ENCODE measurements around the gene KANK2. TPM values are rescaled to one million over a fixed set of nuclear protein-coding genes. Genes with fewer than 3 reads are reported as not detected.

Gene KANK2
- polyA plus RNA-seq (2012; ENCODE audit: insufficient read depth, insufficient read length, low read depth) = 38.0 TPM

DNA sequence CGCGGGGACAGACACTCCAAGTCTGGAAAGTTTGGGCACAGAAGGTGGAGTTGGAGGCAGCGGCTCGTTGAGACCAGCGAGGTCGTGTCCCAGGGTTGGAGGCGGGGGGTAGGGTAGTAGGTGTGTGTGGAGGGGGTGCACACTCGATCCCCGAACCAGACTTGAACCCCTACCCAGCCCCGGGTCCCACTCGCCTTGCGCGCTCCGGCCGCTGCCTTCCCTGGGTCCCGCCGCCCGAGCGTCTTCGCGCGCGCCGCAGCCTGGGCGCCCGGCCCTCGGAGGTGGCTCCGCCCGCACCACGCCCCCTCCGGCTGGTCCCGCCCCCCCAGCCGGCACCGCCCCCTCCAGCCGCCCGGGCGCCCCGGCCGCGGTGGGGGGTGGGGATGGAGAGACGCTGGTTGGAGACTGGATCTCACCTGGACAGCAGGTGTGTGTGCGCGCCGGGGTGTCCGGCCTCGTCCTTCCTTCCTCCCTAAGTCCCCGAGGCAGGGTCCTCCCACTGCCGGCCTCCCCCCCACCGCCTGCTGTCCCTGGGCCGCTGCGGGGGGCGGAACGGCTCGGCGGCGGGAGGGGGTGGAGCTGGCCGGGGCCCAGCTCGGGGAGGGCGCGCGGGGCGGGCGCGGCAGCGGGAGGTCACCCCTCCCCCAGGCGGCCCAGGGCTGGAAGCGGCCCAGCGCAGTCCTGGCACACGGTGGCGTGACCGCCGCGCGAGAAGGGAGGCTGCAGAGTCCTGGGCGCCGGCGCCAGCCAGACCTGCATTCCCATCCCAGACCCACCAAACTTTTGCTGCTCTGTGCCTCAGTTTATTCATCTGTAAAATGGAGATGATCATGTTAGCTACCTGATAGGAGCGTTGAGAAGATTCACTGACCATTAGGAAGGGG, at the start of gene KANK2:
Gene KANK2, minus strand, starts transcription at position 255 of the 884 bp plus-strand sequence. CDS start 3,034 bp downstream, outside the sequence.
- TF ChIP-seq, protein P1, sequence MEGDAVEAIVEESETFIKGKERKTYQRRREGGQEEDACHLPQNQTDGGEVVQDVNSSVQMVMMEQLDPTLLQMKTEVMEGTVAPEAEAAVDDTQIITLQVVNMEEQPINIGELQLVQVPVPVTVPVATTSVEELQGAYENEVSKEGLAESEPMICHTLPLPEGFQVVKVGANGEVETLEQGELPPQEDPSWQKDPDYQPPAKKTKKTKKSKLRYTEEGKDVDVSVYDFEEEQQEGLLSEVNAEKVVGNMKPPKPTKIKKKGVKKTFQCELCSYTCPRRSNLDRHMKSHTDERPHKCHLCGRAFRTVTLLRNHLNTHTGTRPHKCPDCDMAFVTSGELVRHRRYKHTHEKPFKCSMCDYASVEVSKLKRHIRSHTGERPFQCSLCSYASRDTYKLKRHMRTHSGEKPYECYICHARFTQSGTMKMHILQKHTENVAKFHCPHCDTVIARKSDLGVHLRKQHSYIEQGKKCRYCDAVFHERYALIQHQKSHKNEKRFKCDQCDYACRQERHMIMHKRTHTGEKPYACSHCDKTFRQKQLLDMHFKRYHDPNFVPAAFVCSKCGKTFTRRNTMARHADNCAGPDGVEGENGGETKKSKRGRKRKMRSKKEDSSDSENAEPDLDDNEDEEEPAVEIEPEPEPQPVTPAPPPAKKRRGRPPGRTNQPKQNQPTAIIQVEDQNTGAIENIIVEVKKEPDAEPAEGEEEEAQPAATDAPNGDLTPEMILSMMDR (IDR thresholded peaks at IDR 0.05; ENCODE audit: low read depth, low read length) = no peak
- Histone ChIP-seq H3K27me3 (no peaks in the 10 kb centered on the region), H3K4me3 (ENCODE audit: low read depth, low read length) (peak within 1 kb of the TSS; percentile 67), H3K4me1 (no peaks in the 10 kb centered on the region), H3K9me3 (no peaks in the 10 kb centered on the region), H3K36me3 (peaks cover 2% of the 10 kb centered on the region)
- DNase-seq = peak; percentile 88

DNA sequence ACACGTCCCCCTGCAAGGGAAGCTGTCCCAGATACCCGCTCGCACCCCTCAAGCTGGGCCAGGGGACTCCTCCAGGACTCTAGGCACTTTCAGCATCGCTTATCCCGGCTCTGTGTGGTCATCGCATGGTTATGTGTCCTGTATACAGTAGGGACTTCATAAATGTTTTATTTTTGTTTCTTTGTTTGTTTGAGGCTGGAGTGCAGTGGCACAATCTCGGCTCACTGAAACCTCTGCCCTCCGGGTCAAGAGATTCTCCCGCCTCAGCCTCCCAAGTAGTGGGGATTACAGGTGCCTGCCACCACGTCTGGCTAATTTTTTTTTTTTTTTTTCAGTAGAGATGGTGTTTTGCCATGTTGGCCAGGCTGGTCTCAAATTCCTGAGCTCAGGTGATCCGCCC, 49.6 kb upstream of the KANK2 start:
- no peak overlapping the region for H3K4me3 ChIP-seq (ENCODE audit: low read depth, low read length)
- DNase-seq = no peak
- TF ChIP-seq, protein P1 (IDR thresholded peaks at IDR 0.05; ENCODE audit: low read depth, low read length) = no peak
- H3K36me3 ChIP-seq = no peaks in the 10 kb centered on the region
- H3K4me1 ChIP-seq = peaks cover 2% of the 10 kb centered on the region; the same call in 1 of the 2 replicates
- H3K9me3 ChIP-seq = no peaks in the 10 kb centered on the region
- no peaks in the 10 kb centered on the region for H3K27me3 ChIP-seq

- Histone ChIP-seq H3K4me3 (ENCODE audit: low read depth, low read length) (no peak overlapping the region), H3K9me3 (no peaks in the 10 kb centered on the region), H3K4me1 (peaks cover 2% of the 10 kb centered on the region; the same call in 1 of the 2 replicates), H3K27me3 (no peaks in the 10 kb centered on the region), H3K36me3 (no peaks in the 10 kb centered on the region)
- DNase-seq = no peak
- TF ChIP-seq, protein P1 (IDR thresholded peaks at IDR 0.05; ENCODE audit: low read depth, low read length) = no peak
These were observed 47.7 kb upstream of the KANK2 start for GRCh38 chr19:11244846-11245589.

DNA sequence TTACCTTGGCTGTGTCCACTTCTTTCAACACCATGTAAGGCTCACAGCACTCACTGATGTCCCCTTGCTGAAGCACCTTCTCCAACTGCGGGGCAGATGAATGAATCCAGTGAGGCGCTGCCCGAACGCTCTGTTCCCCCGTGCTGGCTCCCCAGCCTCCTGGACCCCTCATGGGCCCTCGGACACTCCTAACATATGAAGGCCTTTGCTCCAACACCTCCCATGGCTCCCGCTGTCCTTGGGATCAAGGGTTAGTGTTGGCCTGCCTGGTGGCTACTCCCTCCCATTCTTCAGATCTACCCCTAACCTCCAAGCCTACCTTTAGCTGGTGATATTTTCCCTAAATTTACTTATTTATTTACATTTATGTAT, 46.4 kb upstream of the KANK2 start:
- Histone ChIP-seq H3K36me3 (no peaks in the 10 kb centered on the region), H3K9me3 (no peaks in the 10 kb centered on the region), H3K4me3 (ENCODE audit: low read depth, low read length) (peak overlapping the region; percentile 47), H3K4me1 (peaks cover 2% of the 10 kb centered on the region; the same call in 1 of the 2 replicates), H3K27me3 (no peaks in the 10 kb centered on the region)
- no peak for DNase-seq
- TF ChIP-seq, protein P1 (IDR thresholded peaks at IDR 0.05; ENCODE audit: low read depth, low read length) = no peak

GRCh38 chr19:11242864-11243797, 45.8 kb upstream of the KANK2 start:
- H3K9me3 ChIP-seq = no peaks in the 10 kb centered on the region
- peak overlapping the region; percentile 47 for H3K4me3 ChIP-seq (ENCODE audit: low read depth, low read length)
- DNase-seq = peak; percentile 97
- no peaks in the 10 kb centered on the region for H3K27me3 ChIP-seq
- peaks cover 2% of the 10 kb centered on the region; the same call in 1 of the 2 replicates for H3K4me1 ChIP-seq
- TF ChIP-seq, protein P1 (IDR thresholded peaks at IDR 0.05; ENCODE audit: low read depth, low read length) = peak; percentile 66
- no peaks in the 10 kb centered on the region for H3K36me3 ChIP-seq
